Fibroblast of lung (primary cell): ENCODE data around the gene ICE2. TPM values are rescaled to one million over a fixed set of nuclear protein-coding genes. Genes with fewer than 3 reads are reported as not detected.

Experiments
- DNase-seq, 2 donors: peaks; one replicate each; pipeline versions ENCODE4 v3.0.0 to v3.0.0-alpha.2; 2010; ENCODE audit warnings: low read depth in 2 of 2
- H2AFZ ChIP-seq: 2 replicates; pipeline ENCODE4 v1.5.1; 2012; ENCODE audit warnings: low read length, control low read depth, inconsistent platforms
- H3K27ac ChIP-seq: 2 replicates; pipeline ENCODE4 v1.5.1; 2011; ENCODE audit warnings: low read length, control low read depth; ENCODE audit not compliant: insufficient read depth
- H3K27me3 ChIP-seq: 2 replicates; pipeline ENCODE4 v1.5.1; 2011; ENCODE audit warnings: mild to moderate bottlenecking, low read length; ENCODE audit not compliant: control insufficient read depth, insufficient read depth
- H3K36me3 ChIP-seq: 2 replicates; pipeline ENCODE4 v1.5.1; 2011; ENCODE audit warnings: low read length; ENCODE audit not compliant: control insufficient read depth, insufficient read depth
- H3K4me1 ChIP-seq: 2 replicates; pipeline ENCODE4 v1.5.1; 2011; ENCODE audit warnings: low read length; ENCODE audit not compliant: control insufficient read depth, insufficient read depth; ENCODE audit errors: extremely low read depth
- H3K4me2 ChIP-seq: 2 replicates; pipeline ENCODE4 v1.5.1; 2011; ENCODE audit warnings: low read length, control low read depth; ENCODE audit not compliant: insufficient read depth; ENCODE audit errors: extremely low read depth
- H3K4me3 ChIP-seq, 4 experiments: fragments of 200-600 bp in 1 of 4; sonication (generic) in 1 of 4; replicated peaks in 1 of 4; 2 replicates each; pipeline ENCODE4 v1.5.1; 2011 to 2016; ENCODE audit warnings: low read length in 4 of 4, low read depth in 3 of 4, mild to moderate bottlenecking in 3 of 4, control low read depth in 2 of 4, inconsistent platforms in 1 of 4, mixed read lengths in 1 of 4; ENCODE audit not compliant: insufficient read depth in 1 of 4; ENCODE audit errors: control extremely low read depth in 1 of 4
- H3K79me2 ChIP-seq: 2 replicates; pipeline ENCODE4 v1.5.1; 2012; ENCODE audit warnings: mild to moderate bottlenecking, low read length, inconsistent platforms; ENCODE audit not compliant: control insufficient read depth, insufficient read depth
- H3K9ac ChIP-seq: 2 replicates; pipeline ENCODE4 v1.5.1; 2011; ENCODE audit warnings: mild to moderate bottlenecking, low read length, control low read depth; ENCODE audit not compliant: insufficient read depth
- H3K9me3 ChIP-seq: 2 replicates; pipeline ENCODE4 v1.5.1; 2012; ENCODE audit warnings: low read depth, low read length; ENCODE audit not compliant: control insufficient read depth, insufficient read depth
- H4K20me1 ChIP-seq: 2 replicates; pipeline ENCODE4 v1.5.1; 2011; ENCODE audit warnings: low read length; ENCODE audit not compliant: control insufficient read depth, insufficient read depth; ENCODE audit errors: extremely low read depth
- EZH2 ChIP-seq: IDR thresholded peaks from 2 replicates; pipeline ENCODE4 v1.5.1; 2012; ENCODE audit warnings: low read length, control low read depth, mild to moderate bottlenecking; ENCODE audit errors: missing control alignments
- polyA plus RNA-seq, 2 donors: library from polyadenylated mRNA; depleted of rRNA in 1 of 2; stranded (reverse) in 1 of 2; unstranded in 1 of 2; fragments of >200 nt; gene quantifications; 2 replicates each; pipeline ENCODE4 v1.2.1, GENCODE V29; 2011 to 2012; ENCODE audit warnings: missing spikeins in 1 of 2
- total RNA-seq: library from RNA; depleted of rRNA; stranded (reverse); fragments of >200 nt; gene quantifications from 2 replicates; pipeline ENCODE4 v1.2.1, GENCODE V29; 2014
- TF ChIP-seq, protein P1 (sequence below), 2 donors: IDR thresholded peaks in 1 of 2; conservative IDR thresholded peaks in 1 of 2; 1 replicate in 1 of 2; 2 replicates in 1 of 2; pipeline ENCODE4 v1.5.1; 2011 to 2012; ENCODE audit warnings: low read length in 2 of 2, control low read depth in 1 of 2, inconsistent platforms in 1 of 2, low read depth in 1 of 2, mild to moderate bottlenecking in 1 of 2

The ICE2 gene
- total and polyA plus RNA-seq, 2 donors (not counting 1 experiment from before 2014, with no cell fraction given) = 22.3 to 38.6 TPM

DNA sequence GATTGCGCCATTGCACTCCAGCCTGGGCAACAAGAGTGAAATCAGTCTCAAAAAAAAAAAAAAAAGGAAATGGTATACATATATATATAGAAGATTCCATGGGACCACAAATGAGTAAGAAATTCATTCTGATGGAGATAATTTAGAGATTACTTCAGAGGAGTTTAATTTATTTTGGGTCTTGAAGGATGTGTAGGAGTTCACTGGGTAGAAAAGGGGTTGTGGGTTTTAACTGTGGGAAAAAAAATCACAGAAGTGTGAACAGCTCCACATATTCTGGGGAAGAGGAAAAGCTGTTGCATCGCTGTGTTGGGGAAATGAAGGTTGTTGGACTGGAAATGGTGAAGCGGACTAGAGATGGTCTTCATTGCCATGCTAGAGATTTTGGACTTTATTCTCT is 4.1 kb upstream of the ICE2 start:
- no peak overlapping the region for H3K4me2 ChIP-seq

DNA sequence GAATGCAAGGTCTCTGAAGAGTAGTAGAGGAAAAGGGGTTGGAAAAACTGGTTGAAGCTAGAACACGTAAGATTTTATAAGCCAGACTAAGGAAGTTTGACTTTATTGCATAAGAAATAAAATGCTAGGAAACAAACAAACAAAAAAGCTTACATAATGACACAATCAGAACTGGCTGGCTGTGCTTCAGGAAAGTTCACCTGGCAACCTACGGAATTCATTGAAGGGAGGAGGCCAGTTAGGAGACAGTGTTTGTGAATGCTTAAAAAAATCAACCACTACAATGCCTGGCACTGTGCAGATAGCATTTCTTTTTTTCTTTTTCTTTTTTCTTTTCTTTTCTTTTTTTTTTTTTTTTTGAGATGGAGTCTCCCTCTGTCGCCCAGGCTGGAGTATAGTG is 1.9 kb upstream of the ICE2 start:
- no peak overlapping the region for H2AFZ ChIP-seq
- no peak for DNase-seq
- no peak overlapping the region for H3K4me3 ChIP-seq
- H3K36me3 ChIP-seq = no peaks in the 10 kb centered on the region
- H3K9ac ChIP-seq = no peak overlapping the region
- H3K4me2 ChIP-seq = no peak overlapping the region
- H3K79me2 ChIP-seq = peaks cover 13% of the 10 kb centered on the region
- TF ChIP-seq, protein P1, sequence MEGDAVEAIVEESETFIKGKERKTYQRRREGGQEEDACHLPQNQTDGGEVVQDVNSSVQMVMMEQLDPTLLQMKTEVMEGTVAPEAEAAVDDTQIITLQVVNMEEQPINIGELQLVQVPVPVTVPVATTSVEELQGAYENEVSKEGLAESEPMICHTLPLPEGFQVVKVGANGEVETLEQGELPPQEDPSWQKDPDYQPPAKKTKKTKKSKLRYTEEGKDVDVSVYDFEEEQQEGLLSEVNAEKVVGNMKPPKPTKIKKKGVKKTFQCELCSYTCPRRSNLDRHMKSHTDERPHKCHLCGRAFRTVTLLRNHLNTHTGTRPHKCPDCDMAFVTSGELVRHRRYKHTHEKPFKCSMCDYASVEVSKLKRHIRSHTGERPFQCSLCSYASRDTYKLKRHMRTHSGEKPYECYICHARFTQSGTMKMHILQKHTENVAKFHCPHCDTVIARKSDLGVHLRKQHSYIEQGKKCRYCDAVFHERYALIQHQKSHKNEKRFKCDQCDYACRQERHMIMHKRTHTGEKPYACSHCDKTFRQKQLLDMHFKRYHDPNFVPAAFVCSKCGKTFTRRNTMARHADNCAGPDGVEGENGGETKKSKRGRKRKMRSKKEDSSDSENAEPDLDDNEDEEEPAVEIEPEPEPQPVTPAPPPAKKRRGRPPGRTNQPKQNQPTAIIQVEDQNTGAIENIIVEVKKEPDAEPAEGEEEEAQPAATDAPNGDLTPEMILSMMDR (conservative IDR thresholded peaks at IDR 0.05 in 1 of 2, IDR thresholded peaks at IDR 0.05 in 1 of 2; ENCODE audit: low read depth in 1 of 2, low read length in 2 of 2) = no peak
- no peak for TF ChIP-seq EZH2
- no peak overlapping the region for H3K27ac ChIP-seq
- H3K4me1 ChIP-seq = no peaks in the 10 kb centered on the region
- no peaks in the 10 kb centered on the region for H3K9me3 ChIP-seq
- H3K27me3 ChIP-seq = no peaks in the 10 kb centered on the region
- no peaks in the 10 kb centered on the region for H4K20me1 ChIP-seq

More for the DNA sequence above, 4.1 kb upstream of the ICE2 start:
- no peak for DNase-seq
- H3K9ac ChIP-seq = no peak overlapping the region
- no peak overlapping the region for H3K27ac ChIP-seq
- no peaks in the 10 kb centered on the region for H3K36me3 ChIP-seq
- H3K27me3 ChIP-seq = no peaks in the 10 kb centered on the region
- no peaks in the 10 kb centered on the region for H3K9me3 ChIP-seq
- no peaks in the 10 kb centered on the region for H3K4me1 ChIP-seq
- peaks cover 4% of the 10 kb centered on the region for H3K79me2 ChIP-seq
- no peak overlapping the region for H2AFZ ChIP-seq
- no peaks in the 10 kb centered on the region for H4K20me1 ChIP-seq
- TF ChIP-seq, protein P1 (conservative IDR thresholded peaks at IDR 0.05 in 1 of 2, IDR thresholded peaks at IDR 0.05 in 1 of 2; ENCODE audit: low read depth in 1 of 2, low read length in 2 of 2) = no peak
- TF ChIP-seq EZH2 = no peak
- no peak overlapping the region for H3K4me3 ChIP-seq

DNA sequence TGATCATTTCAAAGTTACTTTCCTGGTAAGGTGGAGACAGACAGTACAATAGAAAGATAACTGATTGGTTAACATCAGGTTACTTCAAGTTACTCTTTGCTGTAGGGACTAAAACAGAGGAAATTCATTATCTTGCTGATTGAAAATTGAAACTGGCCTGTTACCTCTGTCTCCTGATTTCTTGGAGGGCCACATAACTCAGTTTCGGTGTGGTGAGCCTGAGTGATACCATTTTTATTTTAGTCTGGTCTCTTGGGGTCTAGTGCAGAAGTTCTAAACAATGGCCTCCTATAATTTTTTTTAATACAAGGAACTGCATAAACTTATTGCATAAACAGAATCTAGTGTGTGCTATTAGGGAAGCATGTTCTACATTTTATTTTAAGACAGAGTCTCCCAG is 1.2 kb upstream of the ICE2 start:
- Histone ChIP-seq H3K36me3 (no peaks in the 10 kb centered on the region), H3K27me3 (no peaks in the 10 kb centered on the region), H3K4me3 (no peak overlapping the region), H3K79me2 (peaks cover 13% of the 10 kb centered on the region), H3K9ac (no peak overlapping the region), H2AFZ (no peak overlapping the region), H3K27ac (no peak overlapping the region), H4K20me1 (no peaks in the 10 kb centered on the region), H3K4me1 (no peaks in the 10 kb centered on the region), H3K9me3 (no peaks in the 10 kb centered on the region), H3K4me2 (no peak overlapping the region)
- no peak for DNase-seq
- TF ChIP-seq, protein P1 (conservative IDR thresholded peaks at IDR 0.05 in 1 of 2, IDR thresholded peaks at IDR 0.05 in 1 of 2; ENCODE audit: low read depth in 1 of 2, low read length in 2 of 2) = no peak
- no peak for TF ChIP-seq EZH2
